SK-N-SH treated with all-trans-retinoic acid at 6 μM for 48 hours (cell line): Measurements from ENCODE around the gene GFRA1.

Source experiments
- ATAC-seq: fragments of 200-7000 bp; cut with Tn5 transposase; 3 replicates; pipeline ENCODE4 v1.9.1; 2020; ENCODE audit warnings: mild to moderate bottlenecking, moderate library complexity
- ARNTL ChIP-seq: fragments of 450-650 bp; formaldehyde crosslinking; IDR thresholded peaks from 2 replicates; pipeline ENCODE4 v1.5.0; 2020; ENCODE audit warnings: low read depth, mild to moderate bottlenecking, moderate library complexity, borderline replicate concordance
- BACH2 ChIP-seq: fragments of 250-450 bp; sonication (Bioruptor Pico); IDR thresholded peaks from 2 replicates; pipeline ENCODE4 v1.9.0; 2021; ENCODE audit warnings: mild to moderate bottlenecking, borderline replicate concordance
- CSDC2 ChIP-seq: fragments of 250-450 bp; sonication (Bioruptor Pico); IDR thresholded peaks from 2 replicates; pipeline ENCODE4 v1.5.0; 2020; ENCODE audit warnings: mild to moderate bottlenecking, moderate library complexity
- ESRRG ChIP-seq: fragments of 250-450 bp; sonication (Bioruptor Pico); IDR thresholded peaks from 2 replicates; pipeline ENCODE4 v1.6.1; 2021; ENCODE audit warnings: mild to moderate bottlenecking
- ISL1 ChIP-seq: fragments of 250-450 bp; sonication (Bioruptor Pico); IDR thresholded peaks from 2 replicates; pipeline ENCODE4 v2.1.2; 2022; ENCODE audit warnings: mild to moderate bottlenecking, moderate library complexity
- OSR1 ChIP-seq: fragments of 250-450 bp; sonication (Bioruptor Pico); IDR thresholded peaks from 2 replicates; pipeline ENCODE4 v1.8.0; 2022; ENCODE audit warnings: moderate library complexity, mild to moderate bottlenecking, inconsistent platforms
- RARB ChIP-seq: fragments of 250-450 bp; sonication (Bioruptor Pico); IDR thresholded peaks from 2 replicates; pipeline ENCODE4 v1.8.0; 2021; ENCODE audit warnings: mild to moderate bottlenecking, moderate library complexity
- SNAI2 ChIP-seq: fragments of 250-450 bp; sonication (Bioruptor Pico); IDR thresholded peaks from 2 replicates; pipeline ENCODE4 v1.5.0; 2020; ENCODE audit warnings: mild to moderate bottlenecking, moderate library complexity
- TCF4 ChIP-seq: fragments of 250-450 bp; sonication (Bioruptor Pico); IDR thresholded peaks from 2 replicates; pipeline ENCODE4 v1.8.0; 2021; ENCODE audit warnings: mild to moderate bottlenecking, moderate library complexity, borderline replicate concordance
- TOX ChIP-seq: fragments of 250-450 bp; sonication (Bioruptor Pico); IDR thresholded peaks from 2 replicates; pipeline ENCODE4 v1.8.0; 2021; ENCODE audit warnings: mild to moderate bottlenecking, moderate library complexity, borderline replicate concordance
- ZC3H10 ChIP-seq: fragments of 250-450 bp; sonication (Bioruptor Pico); IDR thresholded peaks from 2 replicates; pipeline ENCODE4 v1.5.1; 2021; ENCODE audit warnings: mild to moderate bottlenecking, moderate library complexity
- ZFP30 ChIP-seq: fragments of 450-650 bp; formaldehyde crosslinking; IDR thresholded peaks from 2 replicates; pipeline ENCODE4 v1.5.0; 2022; ENCODE audit warnings: mild to moderate bottlenecking, moderate library complexity
- ZNF565 ChIP-seq: fragments of 450-650 bp; formaldehyde crosslinking; conservative IDR thresholded peaks from 2 replicates; pipeline ENCODE4 v1.5.0; 2020; ENCODE audit warnings: low read depth, mild to moderate bottlenecking, moderate library complexity
- ZNF70 ChIP-seq: fragments of 450-650 bp; formaldehyde crosslinking; IDR thresholded peaks from 2 replicates; pipeline ENCODE4 v1.5.0; 2020; ENCODE audit warnings: mild to moderate bottlenecking, moderate library complexity
- ZNF8 ChIP-seq: fragments of 450-650 bp; formaldehyde crosslinking; IDR thresholded peaks from 2 replicates; pipeline ENCODE4 v1.5.0; 2020; ENCODE audit warnings: mild to moderate bottlenecking, moderate library complexity
- TF ChIP-seq, protein P1 (sequence below): fragments of 250-450 bp; sonication (Bioruptor Pico); IDR thresholded peaks from 2 replicates; pipeline ENCODE4 v1.5.0; 2020; ENCODE audit warnings: mild to moderate bottlenecking, moderate library complexity
- TF ChIP-seq, protein P2 (sequence below): fragments of 250-450 bp; sonication (Bioruptor Pico); IDR thresholded peaks from 2 replicates; pipeline ENCODE4 v1.8.0; 2020; ENCODE audit warnings: mild to moderate bottlenecking, moderate library complexity, borderline replicate concordance
- TF ChIP-seq, protein P3 (sequence below): fragments of 250-450 bp; sonication (Bioruptor Pico); IDR thresholded peaks from 2 replicates; pipeline ENCODE4 v1.5.1; 2021; ENCODE audit warnings: mild to moderate bottlenecking, moderate library complexity
- TF ChIP-seq, protein P4 (sequence below): fragments of 250-450 bp; sonication (Bioruptor Pico); IDR thresholded peaks from 2 replicates; pipeline ENCODE4 v1.5.1; 2020; ENCODE audit warnings: low read depth, mild to moderate bottlenecking, moderate library complexity
- TF ChIP-seq, protein P5 (sequence below): fragments of 250-450 bp; sonication (Bioruptor Pico); IDR thresholded peaks from 2 replicates; pipeline ENCODE4 v1.8.0; 2021; ENCODE audit warnings: low read depth, mild to moderate bottlenecking, moderate library complexity, borderline replicate concordance

Gene GFRA1

DNA sequence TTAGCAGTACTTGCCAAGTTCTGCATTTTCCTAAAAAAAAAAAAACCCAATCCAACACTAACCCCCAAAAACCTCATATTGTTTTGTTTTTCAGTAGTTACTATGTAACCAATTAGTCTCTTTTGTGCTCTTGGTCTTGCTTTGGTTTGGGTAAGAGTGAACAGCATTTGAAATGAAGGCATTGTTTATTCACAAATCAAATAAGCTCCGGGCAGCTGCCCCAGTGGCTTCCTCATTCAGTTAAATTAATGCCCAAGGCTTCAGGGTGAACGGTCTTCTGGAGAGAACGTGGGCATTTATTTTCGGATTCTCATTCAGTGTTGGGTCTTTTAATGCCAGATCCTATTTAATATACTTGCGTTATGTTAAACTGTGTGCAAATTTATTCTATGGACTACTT lies 108.7 kb downstream of the GFRA1 start:
- TF ChIP-seq, protein P1, sequence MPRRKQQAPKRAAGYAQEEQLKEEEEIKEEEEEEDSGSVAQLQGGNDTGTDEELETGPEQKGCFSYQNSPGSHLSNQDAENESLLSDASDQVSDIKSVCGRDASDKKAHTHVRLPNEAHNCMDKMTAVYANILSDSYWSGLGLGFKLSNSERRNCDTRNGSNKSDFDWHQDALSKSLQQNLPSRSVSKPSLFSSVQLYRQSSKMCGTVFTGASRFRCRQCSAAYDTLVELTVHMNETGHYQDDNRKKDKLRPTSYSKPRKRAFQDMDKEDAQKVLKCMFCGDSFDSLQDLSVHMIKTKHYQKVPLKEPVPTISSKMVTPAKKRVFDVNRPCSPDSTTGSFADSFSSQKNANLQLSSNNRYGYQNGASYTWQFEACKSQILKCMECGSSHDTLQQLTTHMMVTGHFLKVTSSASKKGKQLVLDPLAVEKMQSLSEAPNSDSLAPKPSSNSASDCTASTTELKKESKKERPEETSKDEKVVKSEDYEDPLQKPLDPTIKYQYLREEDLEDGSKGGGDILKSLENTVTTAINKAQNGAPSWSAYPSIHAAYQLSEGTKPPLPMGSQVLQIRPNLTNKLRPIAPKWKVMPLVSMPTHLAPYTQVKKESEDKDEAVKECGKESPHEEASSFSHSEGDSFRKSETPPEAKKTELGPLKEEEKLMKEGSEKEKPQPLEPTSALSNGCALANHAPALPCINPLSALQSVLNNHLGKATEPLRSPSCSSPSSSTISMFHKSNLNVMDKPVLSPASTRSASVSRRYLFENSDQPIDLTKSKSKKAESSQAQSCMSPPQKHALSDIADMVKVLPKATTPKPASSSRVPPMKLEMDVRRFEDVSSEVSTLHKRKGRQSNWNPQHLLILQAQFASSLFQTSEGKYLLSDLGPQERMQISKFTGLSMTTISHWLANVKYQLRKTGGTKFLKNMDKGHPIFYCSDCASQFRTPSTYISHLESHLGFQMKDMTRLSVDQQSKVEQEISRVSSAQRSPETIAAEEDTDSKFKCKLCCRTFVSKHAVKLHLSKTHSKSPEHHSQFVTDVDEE (CRISPR knock-in tag): no peak
- TF ChIP-seq SNAI2 (no peak), ARNTL (CRISPR knock-in tag) (no peak), BACH2 (no peak), TCF4 (CRISPR knock-in tag) (no peak), TOX (no peak), ZFP30 (CRISPR knock-in tag) (no peak), ZNF8 (CRISPR knock-in tag) (no peak), ZC3H10 (CRISPR knock-in tag) (no peak), OSR1 (CRISPR knock-in tag) (no peak)
- TF ChIP-seq, protein P2, sequence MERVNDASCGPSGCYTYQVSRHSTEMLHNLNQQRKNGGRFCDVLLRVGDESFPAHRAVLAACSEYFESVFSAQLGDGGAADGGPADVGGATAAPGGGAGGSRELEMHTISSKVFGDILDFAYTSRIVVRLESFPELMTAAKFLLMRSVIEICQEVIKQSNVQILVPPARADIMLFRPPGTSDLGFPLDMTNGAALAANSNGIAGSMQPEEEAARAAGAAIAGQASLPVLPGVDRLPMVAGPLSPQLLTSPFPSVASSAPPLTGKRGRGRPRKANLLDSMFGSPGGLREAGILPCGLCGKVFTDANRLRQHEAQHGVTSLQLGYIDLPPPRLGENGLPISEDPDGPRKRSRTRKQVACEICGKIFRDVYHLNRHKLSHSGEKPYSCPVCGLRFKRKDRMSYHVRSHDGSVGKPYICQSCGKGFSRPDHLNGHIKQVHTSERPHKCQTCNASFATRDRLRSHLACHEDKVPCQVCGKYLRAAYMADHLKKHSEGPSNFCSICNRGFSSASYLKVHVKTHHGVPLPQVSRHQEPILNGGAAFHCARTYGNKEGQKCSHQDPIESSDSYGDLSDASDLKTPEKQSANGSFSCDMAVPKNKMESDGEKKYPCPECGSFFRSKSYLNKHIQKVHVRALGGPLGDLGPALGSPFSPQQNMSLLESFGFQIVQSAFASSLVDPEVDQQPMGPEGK (CRISPR knock-in tag): no peak
- TF ChIP-seq, protein P3, sequence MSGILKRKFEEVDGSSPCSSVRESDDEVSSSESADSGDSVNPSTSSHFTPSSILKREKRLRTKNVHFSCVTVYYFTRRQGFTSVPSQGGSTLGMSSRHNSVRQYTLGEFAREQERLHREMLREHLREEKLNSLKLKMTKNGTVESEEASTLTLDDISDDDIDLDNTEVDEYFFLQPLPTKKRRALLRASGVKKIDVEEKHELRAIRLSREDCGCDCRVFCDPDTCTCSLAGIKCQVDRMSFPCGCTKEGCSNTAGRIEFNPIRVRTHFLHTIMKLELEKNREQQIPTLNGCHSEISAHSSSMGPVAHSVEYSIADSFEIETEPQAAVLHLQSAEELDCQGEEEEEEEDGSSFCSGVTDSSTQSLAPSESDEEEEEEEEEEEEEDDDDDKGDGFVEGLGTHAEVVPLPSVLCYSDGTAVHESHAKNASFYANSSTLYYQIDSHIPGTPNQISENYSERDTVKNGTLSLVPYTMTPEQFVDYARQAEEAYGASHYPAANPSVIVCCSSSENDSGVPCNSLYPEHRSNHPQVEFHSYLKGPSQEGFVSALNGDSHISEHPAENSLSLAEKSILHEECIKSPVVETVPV (CRISPR knock-in tag): no peak

DNA sequence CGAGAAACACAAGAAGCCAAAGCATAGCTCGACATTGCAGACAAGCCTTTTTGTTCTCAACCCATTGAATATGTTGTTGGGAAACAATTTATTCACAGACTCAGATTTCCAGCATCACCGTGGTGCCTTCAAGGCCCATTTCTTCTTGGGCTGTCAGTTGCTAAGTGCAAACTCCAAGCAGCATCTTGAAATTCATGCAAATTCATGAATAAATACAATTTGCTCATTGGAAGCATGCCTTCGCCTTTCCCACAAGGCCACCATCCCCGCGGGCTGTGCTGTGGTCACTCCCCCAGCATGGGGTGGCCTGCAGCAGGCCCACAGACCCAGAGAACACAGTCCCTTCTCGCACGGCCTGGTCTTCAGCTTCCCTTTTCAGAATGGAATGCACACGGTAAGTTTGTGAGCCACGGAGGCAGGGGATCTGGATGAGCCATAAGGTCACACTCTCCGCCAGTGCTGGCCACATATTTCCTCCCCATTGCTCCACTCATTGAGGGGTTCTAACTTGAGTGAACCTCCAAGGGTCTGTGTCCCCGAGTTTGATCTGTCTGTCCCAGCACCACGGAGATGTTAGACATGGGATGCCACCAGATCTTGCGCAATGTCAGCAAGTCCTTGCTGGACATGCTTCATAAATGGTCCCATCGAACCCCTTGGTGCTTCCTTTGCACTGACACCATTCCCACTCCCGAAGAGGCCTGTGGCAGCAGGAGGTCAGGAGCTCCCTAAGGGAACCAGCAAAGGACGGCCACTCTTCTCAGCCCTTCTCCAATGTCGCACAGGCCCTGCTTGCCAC lies 109.5 kb downstream of the GFRA1 start:
- ATAC-seq: no peak
- TF ChIP-seq, protein P4, sequence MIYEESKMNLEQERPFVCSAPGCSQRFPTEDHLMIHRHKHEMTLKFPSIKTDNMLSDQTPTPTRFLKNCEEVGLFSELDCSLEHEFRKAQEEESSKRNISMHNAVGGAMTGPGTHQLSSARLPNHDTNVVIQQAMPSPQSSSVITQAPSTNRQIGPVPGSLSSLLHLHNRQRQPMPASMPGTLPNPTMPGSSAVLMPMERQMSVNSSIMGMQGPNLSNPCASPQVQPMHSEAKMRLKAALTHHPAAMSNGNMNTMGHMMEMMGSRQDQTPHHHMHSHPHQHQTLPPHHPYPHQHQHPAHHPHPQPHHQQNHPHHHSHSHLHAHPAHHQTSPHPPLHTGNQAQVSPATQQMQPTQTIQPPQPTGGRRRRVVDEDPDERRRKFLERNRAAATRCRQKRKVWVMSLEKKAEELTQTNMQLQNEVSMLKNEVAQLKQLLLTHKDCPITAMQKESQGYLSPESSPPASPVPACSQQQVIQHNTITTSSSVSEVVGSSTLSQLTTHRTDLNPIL (CRISPR knock-in tag): no peak
- TF ChIP-seq TCF4 (CRISPR knock-in tag): no peak
- TF ChIP-seq, protein P1 (CRISPR knock-in tag): no peak
- no peak for TF ChIP-seq ZFP30 (CRISPR knock-in tag)
- no peak for TF ChIP-seq ZNF565 (CRISPR knock-in tag)
- no peak for TF ChIP-seq RARB (CRISPR knock-in tag)
- TF ChIP-seq, protein P2 (CRISPR knock-in tag): no peak
- no peak for TF ChIP-seq ZNF8 (CRISPR knock-in tag)
- TF ChIP-seq, protein P5, sequence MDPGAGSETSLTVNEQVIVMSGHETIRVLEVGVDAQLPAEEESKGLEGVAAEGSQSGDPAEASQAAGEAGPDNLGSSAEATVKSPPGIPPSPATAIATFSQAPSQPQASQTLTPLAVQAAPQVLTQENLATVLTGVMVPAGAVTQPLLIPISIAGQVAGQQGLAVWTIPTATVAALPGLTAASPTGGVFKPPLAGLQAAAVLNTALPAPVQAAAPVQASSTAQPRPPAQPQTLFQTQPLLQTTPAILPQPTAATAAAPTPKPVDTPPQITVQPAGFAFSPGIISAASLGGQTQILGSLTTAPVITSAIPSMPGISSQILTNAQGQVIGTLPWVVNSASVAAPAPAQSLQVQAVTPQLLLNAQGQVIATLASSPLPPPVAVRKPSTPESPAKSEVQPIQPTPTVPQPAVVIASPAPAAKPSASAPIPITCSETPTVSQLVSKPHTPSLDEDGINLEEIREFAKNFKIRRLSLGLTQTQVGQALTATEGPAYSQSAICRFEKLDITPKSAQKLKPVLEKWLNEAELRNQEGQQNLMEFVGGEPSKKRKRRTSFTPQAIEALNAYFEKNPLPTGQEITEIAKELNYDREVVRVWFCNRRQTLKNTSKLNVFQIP (CRISPR knock-in tag): no peak
- TF ChIP-seq SNAI2: no peak
- TF ChIP-seq ARNTL (CRISPR knock-in tag): no peak
- TF ChIP-seq ISL1 (CRISPR knock-in tag): no peak
- TF ChIP-seq ESRRG (CRISPR knock-in tag): no peak
- TF ChIP-seq, protein P3 (CRISPR knock-in tag): no peak
- TF ChIP-seq ZNF70: no peak
- TF ChIP-seq CSDC2 (CRISPR knock-in tag): no peak

More for the DNA sequence above, 108.7 kb downstream of the GFRA1 start:
- ATAC-seq: no peak
